ENCODE measurements around the gene SHISA5.

Gene SHISA5

DNA sequence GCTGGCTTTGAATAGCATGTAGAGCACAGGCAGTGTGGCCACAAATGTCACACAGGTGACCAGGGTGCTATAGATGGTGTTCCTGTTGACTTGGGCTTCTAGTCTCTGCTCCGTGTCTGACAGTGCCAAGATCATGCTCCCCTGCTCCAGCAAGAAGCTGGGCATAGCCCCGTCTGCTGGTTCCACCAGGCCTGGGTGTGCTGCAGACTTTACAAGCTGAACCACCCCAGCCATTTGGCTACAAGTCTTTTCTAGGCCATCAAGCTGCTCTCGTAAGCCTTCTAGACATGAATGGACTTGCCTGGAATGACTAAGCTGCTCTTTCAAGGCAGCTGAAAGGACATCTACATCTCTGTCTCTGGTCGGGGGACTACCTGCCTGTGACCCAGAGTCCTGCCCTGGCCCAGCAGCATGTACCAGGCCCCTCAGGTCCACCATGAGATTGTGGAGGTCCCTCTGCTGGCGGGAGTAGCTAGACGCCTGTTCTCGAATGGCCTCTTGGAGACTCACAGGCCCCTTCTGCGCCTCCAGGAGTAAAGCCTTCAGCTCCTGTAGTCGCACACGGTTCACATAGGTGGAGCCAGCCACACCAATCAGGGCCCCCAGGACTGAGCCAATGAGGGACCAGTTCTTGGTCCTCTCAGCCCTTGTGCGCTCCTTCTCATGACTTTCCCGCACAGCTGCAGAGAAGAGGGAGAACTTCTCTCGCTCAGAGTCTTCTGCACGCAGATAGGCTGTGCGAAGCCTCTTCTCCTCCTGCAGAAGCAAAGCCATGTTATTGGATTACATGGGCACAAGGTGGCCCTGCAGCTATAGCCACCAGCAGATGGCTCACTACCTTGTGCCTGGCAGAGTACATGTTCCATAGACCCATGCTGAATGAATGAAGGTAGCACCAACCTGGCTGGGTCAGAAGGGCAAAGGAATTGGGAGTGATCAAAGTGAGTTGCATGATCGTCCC is 71.3 kb downstream of the SHISA5 start:
- DNase-seq (ENCODE audit: low read depth in 2 of 3, low spot score in 2 of 3): no peak

DNA sequence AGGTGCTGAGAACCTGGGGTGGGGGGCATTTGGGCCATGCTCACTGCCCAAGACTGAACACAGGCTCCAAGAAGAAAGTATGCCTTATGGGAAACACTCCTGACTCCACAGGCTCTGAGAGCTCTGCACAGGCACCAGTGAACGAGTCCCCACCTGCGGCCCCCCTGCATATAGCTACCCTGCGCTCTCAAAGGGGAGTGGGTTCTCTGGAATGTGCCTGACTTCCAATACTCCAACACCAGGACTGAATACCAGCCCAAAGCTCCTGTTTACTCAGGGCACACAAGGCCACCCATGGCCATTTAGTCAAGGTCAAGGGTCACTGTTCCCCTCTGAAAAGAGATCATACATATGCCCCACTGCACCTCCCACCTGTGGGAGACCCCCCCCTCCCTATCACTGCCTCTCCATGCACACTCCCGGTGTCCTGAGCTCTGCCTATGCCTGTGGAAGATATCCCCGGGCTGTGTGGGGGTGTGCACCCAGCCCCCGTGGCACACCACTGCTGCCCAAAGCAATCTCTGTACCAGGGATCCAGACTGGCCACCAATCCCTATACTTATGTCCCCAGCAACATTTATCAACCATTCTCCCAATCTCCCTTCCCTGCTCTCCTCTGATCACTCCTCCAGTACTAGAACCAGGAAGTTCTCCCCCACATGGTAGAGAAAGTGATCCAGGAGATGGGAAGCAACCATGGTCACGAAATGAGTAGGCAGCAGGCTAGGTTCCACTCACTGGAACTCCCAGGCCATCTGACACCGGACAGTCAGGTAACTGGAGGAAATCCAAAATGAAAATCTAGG is 72.5 kb downstream of the SHISA5 start:
- DNase-seq (ENCODE audit: low read depth in 2 of 3, low spot score in 2 of 3): no peak

DNA sequence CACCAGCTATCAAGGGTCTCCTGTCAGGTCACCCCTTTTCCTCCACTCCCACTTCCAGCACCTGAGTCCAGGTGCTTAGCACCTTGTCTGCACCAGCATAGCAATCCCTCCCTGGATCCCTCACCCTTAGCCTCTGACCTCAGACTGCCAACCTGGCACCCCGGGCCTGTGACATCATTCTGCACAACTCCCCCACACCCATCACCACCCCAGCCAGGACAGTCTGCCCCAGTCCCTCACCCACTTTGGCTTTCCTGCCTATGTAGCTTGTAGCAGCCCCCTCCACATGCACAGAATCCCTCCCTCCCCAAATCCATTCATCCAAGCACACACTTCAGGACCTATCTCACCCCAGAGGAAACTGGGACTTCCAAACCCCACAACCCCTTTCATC is 73.3 kb downstream of the SHISA5 start:
- no peak for DNase-seq (ENCODE audit: low read depth in 2 of 3, low spot score in 2 of 3)

DNA sequence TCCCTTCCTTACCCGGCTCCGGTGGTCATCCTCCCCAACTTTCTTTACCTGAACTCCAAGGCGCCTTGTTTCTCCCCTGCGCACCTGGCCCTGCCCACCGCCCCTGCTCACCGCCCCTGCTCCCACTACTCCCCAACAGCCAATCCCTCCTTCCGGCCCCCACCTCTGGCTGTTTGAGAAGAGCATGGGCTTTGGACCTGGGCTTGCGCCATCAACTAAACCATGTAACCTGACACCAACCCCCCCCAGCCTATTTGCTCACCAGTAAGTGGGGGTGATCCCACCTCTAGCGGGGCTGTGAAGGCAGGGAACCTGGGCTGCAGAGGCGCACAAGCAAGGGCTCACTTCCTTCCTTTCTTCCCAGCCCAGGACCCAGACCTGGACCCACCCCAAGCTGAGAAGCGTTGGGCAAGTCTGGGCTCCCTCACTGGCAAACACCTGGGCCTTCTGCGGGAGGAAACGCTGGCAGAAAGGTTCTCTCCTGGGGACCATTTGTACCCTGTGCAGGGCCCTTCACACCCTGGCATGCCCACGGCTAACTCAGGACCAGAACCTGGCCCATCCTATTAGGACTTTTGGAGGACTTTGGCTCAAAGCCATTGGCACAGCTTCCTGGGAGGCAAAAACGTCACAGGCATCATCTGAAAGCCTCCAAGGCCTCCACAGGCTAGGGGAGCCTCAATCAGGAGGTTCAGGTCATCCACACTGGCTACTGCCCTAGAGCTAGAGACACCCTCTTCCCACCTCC is 73.8 kb downstream of the SHISA5 start, which contains the start of gene PLXNB1:
Gene PLXNB1 (minus strand): TSS at position 127 of the 748 bp plus-strand sequence. CDS start 5,475 bp downstream, outside the sequence.
- DNase-seq (ENCODE audit: low read depth in 2 of 3, low spot score in 2 of 3): no peak

DNA sequence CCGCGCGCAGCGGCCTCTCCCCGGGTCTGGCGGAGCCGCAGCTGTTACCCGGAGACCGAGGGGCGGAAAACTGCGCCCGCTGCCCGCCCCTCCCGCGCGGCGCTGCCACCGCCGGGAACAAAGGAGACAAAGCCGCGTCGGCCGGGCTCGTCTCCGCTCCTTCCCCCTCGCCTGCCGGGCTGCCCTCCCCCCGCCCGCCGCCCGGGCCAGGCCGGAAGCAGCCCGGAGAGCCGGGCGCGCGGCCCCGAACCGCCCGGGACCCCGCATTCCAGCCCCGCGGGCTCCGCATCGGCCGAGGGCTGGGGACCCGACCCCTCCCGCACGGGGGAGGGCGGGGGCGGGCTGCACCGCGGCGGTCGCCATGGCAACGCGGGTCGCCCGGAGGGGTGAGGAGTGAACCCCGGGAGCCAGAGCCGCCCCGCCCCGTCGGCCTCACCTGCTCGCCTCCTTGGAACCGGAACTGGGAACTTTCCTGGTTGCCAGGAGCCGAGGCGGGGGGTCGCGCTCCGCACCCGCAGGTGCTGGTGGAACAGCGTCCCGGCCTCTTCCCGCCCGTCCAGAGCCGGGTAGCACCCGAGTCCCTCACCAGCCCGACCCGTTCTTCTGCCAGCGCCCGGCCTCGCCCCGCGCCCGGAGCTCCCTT is 74.5 kb downstream of the SHISA5 start:
- DNase-seq (ENCODE audit: low read depth in 2 of 3, low spot score in 2 of 3): peak in 2 of 3 experiments; percentile 11 to 37

DNA sequence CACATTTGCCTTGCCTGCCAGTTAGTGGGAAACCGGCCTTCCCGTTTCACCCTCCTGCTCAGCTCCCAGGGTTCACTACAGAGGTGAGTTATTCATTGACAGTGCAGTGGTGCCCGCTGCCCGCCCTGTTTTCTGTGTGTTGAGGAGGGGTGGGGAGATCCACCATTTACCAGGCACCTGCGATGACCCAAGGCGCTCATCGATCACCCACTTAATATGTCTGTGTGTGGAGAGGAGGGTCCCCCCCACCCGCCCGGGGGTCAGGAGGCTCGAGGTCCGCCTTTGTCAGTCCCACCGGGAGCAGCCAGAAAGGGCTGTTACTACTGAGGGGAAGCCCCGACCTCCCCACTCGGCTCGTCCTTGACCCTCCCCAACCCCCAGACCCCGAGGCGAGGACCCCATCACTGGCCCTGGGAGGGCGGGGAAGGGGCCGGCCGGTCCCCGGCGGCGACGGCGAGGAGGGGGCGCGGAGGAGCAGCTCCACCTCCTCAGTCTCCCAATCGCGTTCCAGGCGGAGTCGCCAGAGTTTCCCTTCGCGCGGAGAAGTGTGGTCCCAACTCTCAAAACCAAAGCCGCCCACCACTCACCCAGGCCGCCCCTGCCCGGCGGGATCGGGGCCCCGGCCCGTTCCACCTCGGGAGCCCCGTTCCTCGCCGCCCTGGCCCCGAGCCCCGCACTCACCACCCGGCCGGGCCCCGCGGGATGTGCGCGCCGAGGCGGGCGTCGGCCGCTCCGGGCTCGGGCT is 75.2 kb downstream of the SHISA5 start:
- no peak for DNase-seq (ENCODE audit: low read depth in 2 of 3, low spot score in 2 of 3)

DNA sequence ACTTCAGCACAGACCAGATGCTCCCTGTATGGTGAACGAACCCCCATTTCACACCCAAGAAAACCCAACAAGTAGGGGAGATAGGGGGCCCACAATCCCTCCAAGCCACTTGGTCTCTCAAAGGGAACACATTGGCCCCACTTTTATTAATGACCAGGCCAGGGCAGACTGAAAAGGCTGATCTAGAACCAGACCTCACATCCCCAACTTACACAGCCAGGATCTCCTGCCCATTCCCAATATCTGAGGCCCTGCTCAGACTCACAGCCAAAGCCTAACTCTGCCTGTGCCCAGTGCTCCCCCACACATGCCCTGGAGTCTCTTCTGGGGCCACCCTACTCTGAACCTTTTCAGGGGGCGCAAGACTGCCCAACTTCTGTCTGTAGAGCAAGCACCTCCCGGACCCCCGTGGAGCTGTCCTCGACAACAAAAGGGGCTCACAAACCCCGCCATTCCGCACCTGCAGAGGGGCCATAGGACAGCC is 75.8 kb downstream of the SHISA5 start:
- DNase-seq (ENCODE audit: low read depth in 2 of 3, low spot score in 2 of 3): no peak

DNA sequence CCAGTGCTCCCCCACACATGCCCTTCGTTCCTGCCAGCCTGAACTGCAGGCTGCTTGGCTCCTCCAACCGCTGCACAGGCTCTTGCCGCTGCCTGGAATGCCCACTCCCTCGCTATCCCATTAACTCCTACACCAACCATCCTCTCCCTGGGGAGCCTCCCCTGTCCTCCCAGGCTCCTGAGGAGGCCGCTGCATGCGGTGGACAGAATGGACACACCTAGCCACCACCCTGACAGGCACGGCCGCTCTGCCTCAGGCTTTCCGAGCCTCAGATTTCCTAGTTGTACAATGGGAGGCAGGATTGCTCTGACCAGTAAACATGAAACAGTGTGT is 76.4 kb downstream of the SHISA5 start:
- DNase-seq (ENCODE audit: low read depth in 2 of 3, low spot score in 2 of 3): no peak

DNA sequence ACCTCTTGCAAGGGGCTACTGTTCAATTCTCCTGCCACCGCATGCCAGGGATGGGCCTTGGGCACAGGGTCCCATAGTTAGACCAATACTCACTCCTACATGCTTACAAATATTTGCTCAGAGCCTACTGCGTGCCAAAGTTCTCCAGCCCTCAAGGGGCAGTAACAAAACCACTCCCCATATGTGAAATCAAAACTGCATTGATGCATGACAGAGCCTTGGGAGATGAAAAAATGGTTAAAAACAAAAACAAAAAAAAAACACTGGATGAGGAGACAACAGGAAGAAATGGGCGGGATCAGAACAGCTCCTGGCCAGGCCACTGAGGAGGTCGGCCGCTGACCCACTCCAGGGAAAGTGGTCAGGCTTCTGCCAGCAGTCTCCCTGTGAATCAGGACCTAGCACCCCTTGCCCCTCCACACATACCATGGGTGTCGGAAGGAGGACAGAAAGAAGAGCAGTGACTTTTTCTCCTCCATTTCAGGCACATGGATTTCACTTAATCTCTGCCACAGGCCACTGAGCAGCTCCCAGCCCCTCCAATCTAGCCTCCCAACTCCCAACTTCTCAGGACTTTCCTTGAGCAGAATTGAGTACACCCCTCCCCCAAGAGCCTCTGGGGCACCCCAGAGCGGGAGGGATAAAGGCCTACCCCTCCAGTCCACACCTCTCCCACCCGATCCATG is 76.9 kb downstream of the SHISA5 start:
- no peak for DNase-seq (ENCODE audit: low read depth in 2 of 3, low spot score in 2 of 3)

DNA sequence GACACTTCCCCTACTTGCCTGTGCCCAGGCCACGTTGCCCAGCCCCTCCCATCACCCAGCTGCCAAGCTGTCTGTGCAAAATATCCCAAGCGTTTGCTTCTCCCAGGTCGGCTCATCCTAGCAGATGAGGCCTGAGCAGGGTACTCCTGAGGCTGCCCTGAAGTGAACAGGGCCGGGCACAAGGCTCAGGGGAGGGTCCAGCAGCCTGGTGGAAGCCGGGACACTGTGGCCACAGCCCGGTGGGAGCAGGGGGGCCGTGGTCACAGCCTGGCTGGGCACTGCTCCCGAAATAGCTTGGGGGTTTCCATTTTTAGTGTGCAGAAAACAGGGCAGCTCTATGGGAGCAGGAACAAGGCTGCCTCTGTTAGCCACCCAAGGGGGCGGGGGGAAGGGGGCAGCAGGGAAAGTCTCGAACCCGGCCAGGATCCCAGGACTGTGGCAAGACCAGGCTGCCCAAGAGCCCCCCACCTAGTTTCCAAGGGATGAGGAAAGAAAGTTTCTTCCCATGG is 77.5 kb downstream of the SHISA5 start:
- no peak for DNase-seq (ENCODE audit: low read depth in 2 of 3, low spot score in 2 of 3)

DNA sequence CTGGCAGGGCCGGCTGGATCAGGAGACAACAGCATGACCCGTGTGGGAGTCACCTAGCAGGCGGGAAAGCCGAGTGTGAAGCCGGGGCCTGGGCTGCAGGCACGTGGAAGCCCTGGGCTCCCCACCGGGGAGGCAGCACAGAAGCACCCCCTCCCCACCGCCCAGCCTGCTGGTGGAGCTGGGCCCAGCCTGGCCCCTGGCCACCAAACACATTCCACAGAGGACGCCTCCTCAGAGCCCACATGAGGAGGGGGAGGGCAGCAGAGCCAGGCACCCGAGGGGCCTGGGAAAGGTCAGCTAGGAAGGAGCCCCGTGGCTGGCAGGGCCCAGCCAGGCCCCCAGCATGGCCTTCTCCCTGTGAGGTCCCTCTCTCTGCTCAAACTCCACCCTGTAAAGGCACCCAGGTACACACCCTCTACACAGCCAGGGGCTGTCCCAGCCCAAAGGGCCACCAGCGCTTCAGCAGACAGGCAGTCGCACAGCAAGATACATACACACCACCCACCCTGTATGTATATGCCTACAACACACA is 78.6 kb downstream of the SHISA5 start:
- DNase-seq (ENCODE audit: low read depth in 2 of 3, low spot score in 2 of 3): no peak

DNA sequence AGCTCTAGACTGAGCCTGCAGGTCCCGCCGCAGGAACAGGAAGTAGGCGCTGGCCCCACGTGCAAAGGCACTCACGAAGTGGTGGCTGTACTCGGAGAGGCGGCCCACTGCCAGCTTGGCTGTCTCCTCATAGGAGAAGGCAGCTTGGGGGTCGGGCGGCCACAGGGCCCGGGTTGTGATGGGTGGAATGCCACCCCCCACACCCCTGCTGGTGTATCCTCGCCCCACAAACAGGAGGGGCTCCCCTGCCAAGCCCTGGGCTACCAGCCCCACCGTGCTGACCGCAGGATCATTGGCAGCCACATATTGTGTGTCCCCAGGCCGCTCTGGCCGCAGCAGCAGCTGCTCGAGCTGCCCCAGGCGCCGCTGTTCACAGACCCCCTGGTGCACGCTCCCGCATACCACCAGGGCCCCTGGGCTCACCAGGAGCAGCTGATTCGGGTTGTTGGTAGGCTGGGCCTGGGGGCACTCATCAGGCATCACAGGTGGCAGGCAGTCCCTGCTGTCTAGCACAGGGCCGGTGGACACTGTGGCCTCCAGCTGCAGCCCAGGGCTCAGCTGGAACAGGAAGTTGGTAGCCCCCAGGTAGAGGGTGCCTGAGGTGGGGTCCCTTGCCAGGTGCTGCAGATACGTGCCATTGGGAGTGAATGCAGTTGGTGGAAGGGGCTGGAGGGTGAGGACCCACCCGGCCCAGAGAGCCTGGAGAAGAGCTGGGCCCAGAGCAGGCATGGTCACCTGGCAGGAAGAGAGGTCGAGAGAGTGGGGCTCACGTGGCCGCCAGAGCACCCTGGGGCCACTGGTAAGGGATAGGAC is 79.9 kb downstream of the SHISA5 start:
- DNase-seq (ENCODE audit: low read depth in 2 of 3, low spot score in 2 of 3): no peak

DNA sequence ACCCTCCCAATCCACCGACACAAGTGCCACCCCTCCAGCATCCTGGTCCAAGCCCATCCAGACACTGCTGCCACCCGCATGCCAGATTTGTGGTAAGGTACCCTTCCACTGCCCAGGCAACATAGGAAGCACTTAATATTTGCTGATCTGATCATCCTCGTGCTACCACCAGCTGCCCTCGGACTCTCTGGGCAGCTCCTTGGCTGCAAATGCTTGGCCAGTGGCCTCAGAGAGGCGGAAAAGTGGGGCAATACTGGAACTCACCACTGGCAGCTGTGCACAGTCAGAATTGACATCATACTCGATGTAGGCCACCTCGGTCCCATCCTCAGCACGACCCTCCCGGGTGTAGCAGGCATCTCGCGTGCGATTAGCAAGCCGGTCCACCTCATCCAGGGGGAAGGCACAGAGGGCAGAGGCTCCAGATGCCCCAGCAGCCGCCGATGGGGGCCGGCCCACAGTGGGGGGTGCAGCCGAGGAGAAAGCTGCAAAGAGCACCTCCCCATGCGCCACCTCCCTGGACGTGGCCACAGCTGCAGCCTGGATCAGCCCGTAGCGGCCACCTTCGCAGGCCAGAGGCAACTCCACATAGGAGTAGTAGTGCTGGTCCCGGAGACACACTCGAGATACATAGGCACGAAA is 80.6 kb downstream of the SHISA5 start:
- no peak for DNase-seq (ENCODE audit: low read depth in 2 of 3, low spot score in 2 of 3)

DNA sequence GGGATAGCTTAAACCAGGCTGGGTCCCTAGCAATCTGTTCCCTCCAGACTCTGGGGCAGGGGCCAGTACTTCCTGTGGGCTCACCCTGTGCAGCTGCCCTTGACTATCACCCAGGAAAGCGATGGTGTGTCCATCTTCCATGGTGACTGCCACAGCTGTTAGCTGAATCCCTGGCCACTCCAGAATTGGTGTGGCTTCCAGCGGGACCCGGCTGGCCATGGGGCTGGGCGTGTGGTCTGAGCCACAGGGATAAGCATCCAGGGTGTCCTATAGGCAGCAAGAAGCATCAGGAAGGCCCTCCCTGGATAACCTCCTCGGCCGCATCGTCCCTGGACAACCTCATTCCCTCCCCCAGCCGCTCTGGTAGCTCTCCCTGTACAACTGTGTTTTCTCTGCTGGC is 81.3 kb downstream of the SHISA5 start:
- DNase-seq (ENCODE audit: low read depth in 2 of 3, low spot score in 2 of 3): no peak

DNA sequence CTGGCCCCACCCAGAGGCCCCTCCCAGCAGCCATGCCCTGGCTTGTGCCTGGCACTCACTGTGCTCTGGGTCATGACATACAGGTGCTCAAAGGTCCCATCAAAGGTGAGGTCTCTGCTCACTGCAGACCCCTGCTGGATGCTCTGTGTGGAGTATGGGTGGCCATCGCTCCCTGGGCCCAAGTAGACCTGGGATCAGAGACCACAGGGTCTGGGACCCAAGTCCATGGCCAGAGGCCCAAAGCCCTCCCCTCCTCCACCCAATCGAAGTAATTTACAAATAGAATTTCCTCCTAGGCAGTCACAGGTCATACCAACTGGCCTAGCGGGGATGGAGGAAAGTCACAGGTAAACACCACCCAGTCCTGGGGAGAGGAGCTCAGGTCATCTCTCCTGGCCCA is 81.7 kb downstream of the SHISA5 start:
- DNase-seq (ENCODE audit: low read depth in 2 of 3, low spot score in 2 of 3): no peak

DNA sequence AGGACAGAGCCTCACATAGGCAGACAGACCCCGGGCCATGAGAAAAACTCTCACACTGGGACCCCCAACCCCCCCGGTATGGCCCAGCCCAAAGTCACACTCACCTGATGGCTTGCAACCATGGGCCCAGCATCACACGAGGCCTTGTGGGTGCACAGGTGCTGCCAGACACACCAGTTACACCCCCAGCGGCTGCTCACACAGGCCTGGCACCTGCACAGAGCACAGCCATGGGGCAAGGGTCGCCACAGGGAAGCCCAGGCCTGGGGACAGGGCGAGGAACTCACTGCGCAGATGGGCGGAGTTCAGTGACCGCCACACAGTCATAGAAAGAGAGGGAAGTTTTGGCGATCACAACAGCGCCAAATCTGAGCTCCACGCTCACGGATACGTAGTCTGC is 83.4 kb downstream of the SHISA5 start:
- DNase-seq (ENCODE audit: low read depth in 2 of 3, low spot score in 2 of 3): no peak

DNA sequence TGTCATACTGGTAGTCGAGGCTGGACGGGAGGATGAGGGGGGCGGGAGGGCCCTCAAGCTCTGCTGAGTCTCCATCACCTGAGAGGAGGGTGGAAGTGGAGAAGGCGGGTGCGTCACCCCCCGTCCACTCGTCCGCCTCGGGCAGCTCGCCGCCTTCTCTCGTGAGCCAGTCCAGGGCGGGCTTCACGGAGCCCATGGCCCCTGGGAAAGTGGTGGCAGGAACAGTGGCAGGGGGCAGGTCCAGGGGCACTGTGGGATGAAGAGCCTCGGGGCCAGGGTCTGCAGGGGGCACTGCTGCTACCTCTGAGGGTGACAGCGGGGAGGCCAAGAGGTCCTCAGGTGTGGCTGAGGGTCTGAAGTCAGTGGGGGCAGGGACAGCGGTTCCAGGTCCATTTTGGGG is 84.4 kb downstream of the SHISA5 start:
- DNase-seq (ENCODE audit: low read depth in 2 of 3, low spot score in 2 of 3): no peak

DNA sequence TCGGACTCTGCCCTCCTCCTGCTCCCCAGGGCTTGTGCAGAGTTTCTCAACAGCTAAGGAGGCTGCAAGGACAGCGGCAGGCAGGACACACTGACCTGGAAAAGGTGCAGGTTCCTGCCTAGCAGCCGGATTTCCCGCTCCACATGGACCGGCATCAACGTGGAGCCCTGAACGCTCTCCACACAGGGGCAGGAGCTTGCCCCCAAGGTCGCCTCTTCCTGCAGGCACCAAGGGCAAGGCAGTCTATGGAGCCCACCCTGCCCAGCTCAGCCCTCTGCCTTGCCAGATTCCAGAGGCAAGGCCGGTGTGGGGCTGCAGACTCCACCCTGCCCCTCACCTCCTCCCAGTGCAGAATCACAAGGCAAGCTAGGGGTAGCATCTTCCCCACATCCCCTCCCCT is 84.8 kb downstream of the SHISA5 start:
- DNase-seq (ENCODE audit: low read depth in 2 of 3, low spot score in 2 of 3): no peak

Data from activated CD8-positive, alpha-beta memory T cell treated with anti-CD3 and anti-CD28 coated beads for 48 hours (primary cell).